HFF-Myc (cell line): ENCODE results near the gene LYZL2.

Experiments used
- DNase-seq: peaks from one replicate; pipeline ENCODE4 v3.0.0-alpha.2; 2011; ENCODE audit warnings: low read depth; ENCODE audit errors: extremely low read depth
- H3K4me3 ChIP-seq: replicated peaks from 2 replicates; pipeline ENCODE4 v1.5.1; 2011; ENCODE audit warnings: low read depth, mild to moderate bottlenecking, control low read depth, low read length
- TF ChIP-seq, protein P1 (sequence below): IDR thresholded peaks from 2 replicates; pipeline ENCODE4 v1.5.1; 2012; ENCODE audit warnings: mild to moderate bottlenecking, low read depth, low read length, control low read depth; ENCODE audit errors: missing control alignments

Gene LYZL2

DNA sequence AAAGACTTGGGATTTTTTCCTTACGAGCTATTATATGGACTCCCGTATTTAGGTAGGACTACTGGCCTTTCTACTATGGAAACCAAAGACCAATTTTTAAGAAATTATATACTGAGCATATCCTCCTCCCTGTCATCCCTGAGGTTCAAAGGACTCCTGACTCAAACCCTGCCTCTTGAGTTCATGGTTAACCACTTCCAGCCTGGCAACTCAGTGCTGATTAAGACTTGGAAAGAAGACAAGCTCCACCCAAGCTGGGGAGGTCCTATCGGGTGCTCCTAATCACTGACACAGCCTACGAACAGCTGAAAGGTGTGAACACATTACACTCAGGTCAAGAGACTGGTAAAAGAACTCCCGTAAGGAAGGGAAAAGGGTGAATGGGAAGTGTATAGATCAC, 66.8 kb downstream of the LYZL2 start:
- H3K4me3 ChIP-seq, result no peak overlapping the region
- TF ChIP-seq, protein P1, sequence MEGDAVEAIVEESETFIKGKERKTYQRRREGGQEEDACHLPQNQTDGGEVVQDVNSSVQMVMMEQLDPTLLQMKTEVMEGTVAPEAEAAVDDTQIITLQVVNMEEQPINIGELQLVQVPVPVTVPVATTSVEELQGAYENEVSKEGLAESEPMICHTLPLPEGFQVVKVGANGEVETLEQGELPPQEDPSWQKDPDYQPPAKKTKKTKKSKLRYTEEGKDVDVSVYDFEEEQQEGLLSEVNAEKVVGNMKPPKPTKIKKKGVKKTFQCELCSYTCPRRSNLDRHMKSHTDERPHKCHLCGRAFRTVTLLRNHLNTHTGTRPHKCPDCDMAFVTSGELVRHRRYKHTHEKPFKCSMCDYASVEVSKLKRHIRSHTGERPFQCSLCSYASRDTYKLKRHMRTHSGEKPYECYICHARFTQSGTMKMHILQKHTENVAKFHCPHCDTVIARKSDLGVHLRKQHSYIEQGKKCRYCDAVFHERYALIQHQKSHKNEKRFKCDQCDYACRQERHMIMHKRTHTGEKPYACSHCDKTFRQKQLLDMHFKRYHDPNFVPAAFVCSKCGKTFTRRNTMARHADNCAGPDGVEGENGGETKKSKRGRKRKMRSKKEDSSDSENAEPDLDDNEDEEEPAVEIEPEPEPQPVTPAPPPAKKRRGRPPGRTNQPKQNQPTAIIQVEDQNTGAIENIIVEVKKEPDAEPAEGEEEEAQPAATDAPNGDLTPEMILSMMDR, result no peak
- DNase-seq, result no peak
